Gastrocnemius medialis (tissue), 4 donors: ENCODE measurements around the gene OAF.

Experiments
- CTCF ChIP-seq, 5 experiments: fragments of 450-650 bp in 3 of 5; fragments of 200-600 bp in 2 of 5; sonication (generic) in 2 of 5; IDR thresholded peaks in 4 of 5; conservative IDR thresholded peaks in 1 of 5; 1 replicate in 4 of 5; 2 replicates in 1 of 5; pipeline ENCODE4 v1.5.1; 2016 to 2019; ENCODE audit warnings: antibody characterized with exemption in 5 of 5, mild to moderate bottlenecking in 3 of 5, moderate library complexity in 3 of 5
- POLR2A ChIP-seq, 2 donors: fragments of 450-650 bp; IDR thresholded peaks; one replicate each; pipeline ENCODE4 v1.6.1; 2017; ENCODE audit warnings: antibody characterized with exemption in 2 of 2, mild to moderate bottlenecking in 2 of 2, moderate library complexity in 2 of 2

DNA sequence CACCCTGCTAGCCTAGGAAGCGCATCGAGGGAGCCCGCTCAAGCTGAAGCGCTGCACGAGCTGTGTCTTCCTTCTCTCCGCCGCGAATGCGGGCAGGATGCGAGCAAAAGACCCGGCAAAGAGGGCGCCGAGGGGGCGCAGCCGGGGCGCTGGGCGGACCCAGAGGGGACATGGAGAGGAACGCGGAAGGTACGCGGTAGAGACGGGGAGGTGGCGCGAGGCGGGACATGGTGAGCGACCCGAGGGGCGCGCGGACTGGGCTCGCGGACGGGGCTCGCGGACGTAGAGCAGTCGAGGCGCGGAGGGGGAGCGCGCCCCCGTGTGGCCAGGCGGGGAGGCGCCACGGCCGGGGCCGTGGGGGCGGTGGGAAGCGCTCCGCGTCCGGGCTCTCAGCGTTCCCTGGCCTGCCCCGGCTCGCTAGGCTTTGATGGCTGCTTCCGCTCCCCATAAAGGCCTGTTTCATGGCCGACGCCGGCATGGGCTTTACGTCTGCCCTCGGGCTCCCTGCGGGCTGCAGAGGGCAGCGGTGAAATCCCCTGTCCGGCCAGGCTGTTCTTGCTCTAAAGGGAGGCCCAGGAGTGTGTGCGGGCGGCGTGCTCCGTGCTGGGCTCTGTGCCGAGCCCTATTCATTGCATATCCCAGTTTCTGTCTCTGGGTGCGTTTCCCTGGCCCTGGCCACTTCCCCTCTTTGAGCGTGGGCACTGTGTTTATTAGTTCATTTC, 41.7 kb upstream of the OAF start:
- TF ChIP-seq CTCF (IDR thresholded peaks at IDR 0.05 in 4 of 5, conservative IDR thresholded peaks at IDR 0.05 in 1 of 5) (peak; percentile 23 to 91 (median 68)), POLR2A (IDR thresholded peaks at IDR 0.05) (no peak)
